ENCODE measurements around the gene CAMTA1. TPM values are rescaled to one million over a fixed set of nuclear protein-coding genes. Genes with fewer than 3 reads are reported as not detected.

CAMTA1 gene
- total and polyA plus RNA-seq, 9 of the 15 experiments (the other 6 are each of a cell fraction or from before 2014, with no cell fraction given): 43.9 to 161 (median 65.9) TPM

GRCh38 chr1:6923416-6923815 lies 138.2 kb downstream of the CAMTA1 start (continued):
- TF ChIP-seq SLC30A9 (CRISPR knock-in tag; IDR thresholded peaks at IDR 0.05) (no peak), RBFOX2 (IDR thresholded peaks at IDR 0.05; ENCODE audit: low read depth, low read length) (no peak), ZC3H4 (CRISPR knock-in tag; IDR thresholded peaks at IDR 0.05; ENCODE audit: borderline replicate concordance) (no peak), U2AF1 (optimal IDR thresholded peaks at IDR 0.05; ENCODE audit: low read depth, low read length) (no peak), HNRNPUL1 (IDR thresholded peaks at IDR 0.05; ENCODE audit: low read length) (no peak), NCOA6 (IDR thresholded peaks at IDR 0.05) (no peak), SNIP1 (IDR thresholded peaks at IDR 0.05; ENCODE audit: low read depth) (no peak), HDAC1 (IDR thresholded peaks at IDR 0.05) (no peak), ZNF431 (CRISPR knock-in tag; IDR thresholded peaks at IDR 0.05) (no peak), NR2C1 (IDR thresholded peaks at IDR 0.05) (no peak), NR2C1 (tag; IDR thresholded peaks at IDR 0.05) (no peak), SRSF3 (IDR thresholded peaks at IDR 0.05; ENCODE audit: insufficient read depth, low read length) (no peak), HNRNPH1 (optimal IDR thresholded peaks at IDR 0.05; ENCODE audit: low read depth, low read length) (no peak), DMBX1 (CRISPR knock-in tag; IDR thresholded peaks at IDR 0.05; ENCODE audit: borderline replicate concordance) (no peak)
- TF ChIP-seq, protein P1, sequence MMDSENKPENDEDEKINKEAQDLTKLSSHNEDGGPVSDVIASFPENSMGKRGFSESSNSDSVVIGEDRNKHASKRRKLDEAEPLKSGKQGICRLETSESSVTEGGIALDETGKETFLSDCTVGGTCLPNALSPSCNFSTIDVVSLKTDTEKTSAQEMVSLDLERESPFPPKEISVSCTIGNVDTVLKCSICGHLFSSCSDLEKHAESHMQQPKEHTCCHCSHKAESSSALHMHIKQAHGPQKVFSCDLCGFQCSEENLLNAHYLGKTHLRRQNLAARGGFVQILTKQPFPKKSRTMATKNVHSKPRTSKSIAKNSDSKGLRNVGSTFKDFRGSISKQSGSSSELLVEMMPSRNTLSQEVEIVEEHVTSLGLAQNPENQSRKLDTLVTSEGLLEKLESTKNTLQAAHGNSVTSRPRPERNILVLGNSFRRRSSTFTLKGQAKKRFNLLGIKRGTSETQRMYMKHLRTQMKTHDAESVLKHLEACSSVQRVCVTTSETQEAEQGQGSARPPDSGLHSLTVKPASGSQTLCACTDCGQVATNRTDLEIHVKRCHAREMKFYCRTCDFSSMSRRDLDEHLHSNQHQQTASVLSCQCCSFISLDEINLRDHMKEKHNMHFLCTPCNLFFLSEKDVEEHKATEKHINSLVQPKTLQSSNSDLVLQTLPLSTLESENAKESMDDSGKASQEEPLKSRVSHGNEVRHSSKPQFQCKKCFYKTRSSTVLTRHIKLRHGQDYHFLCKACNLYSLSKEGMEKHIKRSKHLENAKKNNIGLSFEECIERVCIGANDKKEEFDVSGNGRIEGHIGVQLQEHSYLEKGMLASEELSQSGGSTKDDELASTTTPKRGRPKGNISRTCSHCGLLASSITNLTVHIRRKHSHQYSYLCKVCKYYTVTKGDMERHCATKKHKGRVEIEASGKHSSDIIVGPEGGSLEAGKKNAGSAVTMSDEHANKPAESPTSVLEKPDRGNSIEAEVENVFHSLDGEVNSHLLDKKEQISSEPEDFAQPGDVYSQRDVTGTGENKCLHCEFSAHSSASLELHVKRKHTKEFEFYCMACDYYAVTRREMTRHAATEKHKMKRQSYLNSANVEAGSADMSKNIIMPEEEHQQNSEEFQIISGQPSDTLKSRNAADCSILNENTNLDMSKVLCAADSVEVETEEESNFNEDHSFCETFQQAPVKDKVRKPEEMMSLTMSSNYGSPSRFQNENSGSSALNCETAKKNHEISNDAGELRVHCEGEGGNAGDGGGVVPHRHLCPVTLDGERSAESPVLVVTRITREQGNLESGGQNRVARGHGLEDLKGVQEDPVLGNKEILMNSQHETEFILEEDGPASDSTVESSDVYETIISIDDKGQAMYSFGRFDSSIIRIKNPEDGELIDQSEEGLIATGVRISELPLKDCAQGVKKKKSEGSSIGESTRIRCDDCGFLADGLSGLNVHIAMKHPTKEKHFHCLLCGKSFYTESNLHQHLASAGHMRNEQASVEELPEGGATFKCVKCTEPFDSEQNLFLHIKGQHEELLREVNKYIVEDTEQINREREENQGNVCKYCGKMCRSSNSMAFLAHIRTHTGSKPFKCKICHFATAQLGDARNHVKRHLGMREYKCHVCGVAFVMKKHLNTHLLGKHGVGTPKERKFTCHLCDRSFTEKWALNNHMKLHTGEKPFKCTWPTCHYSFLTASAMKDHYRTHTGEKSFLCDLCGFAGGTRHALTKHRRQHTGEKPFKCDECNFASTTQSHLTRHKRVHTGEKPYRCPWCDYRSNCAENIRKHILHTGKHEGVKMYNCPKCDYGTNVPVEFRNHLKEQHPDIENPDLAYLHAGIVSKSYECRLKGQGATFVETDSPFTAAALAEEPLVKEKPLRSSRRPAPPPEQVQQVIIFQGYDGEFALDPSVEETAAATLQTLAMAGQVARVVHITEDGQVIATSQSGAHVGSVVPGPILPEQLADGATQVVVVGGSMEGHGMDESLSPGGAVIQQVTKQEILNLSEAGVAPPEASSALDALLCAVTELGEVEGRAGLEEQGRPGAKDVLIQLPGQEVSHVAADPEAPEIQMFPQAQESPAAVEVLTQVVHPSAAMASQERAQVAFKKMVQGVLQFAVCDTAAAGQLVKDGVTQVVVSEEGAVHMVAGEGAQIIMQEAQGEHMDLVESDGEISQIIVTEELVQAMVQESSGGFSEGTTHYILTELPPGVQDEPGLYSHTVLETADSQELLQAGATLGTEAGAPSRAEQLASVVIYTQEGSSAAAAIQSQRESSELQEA (IDR thresholded peaks at IDR 0.05; ENCODE audit: low read depth): no peak
